ENCODE measurements around the gene CRYGN.

Gene CRYGN

DNA sequence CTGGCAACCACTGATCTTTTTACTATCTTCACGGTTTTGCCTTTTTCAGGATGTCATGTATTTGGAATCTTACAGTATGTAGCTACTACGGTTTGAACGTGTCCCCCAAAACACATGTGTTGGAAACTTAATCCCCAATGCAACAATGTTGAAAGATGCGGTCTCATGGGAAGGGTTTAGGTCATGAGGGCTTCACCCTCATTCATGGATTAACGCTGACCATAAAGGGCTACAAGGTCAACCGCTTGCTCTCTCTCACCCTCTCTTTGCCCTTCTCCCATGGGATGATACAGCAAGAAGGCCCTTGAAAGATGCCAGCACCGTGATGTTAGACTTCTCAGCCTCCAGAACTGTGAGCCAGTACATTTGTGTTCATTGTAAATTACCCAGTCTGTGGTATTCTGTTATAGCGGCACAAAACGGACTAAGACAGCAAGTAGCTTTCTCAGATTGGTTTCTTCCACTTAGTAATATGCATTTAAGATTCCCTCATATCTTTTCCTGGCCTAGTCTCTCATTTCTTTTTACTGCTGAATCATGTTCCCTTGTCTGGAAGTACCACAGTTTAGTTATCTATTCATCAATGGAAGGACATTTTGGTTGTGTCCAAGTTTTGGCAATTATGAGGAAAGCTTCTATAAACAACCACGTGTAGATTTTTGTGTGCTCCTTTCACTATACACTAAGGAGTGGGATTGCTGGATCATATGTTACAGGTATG, 3.0 kb upstream of the CRYGN start:
- no peak overlapping the region for H3K27ac ChIP-seq (ENCODE audit: low read depth, low read length)
- H3K4me1 ChIP-seq (ENCODE audit: control insufficient read depth, low read depth, low read length), result peaks cover 2% of the 10 kb centered on the region
- no peak overlapping the region for H3K4me3 ChIP-seq (ENCODE audit: low read length)
- no peaks in the 10 kb centered on the region for H3K79me2 ChIP-seq (ENCODE audit: control insufficient read depth, insufficient read depth, low read length)
- no peaks in the 10 kb centered on the region for H3K27me3 ChIP-seq (ENCODE audit: insufficient read depth, low read length, poor library complexity)
- H2BK120ac ChIP-seq (ENCODE audit: low read depth, low read length), result no peak overlapping the region
- no peak overlapping the region for H2BK5ac ChIP-seq (ENCODE audit: low read length)
- H3K36me3 ChIP-seq (ENCODE audit: control insufficient read depth, insufficient read depth, low read length), result no peaks in the 10 kb centered on the region
- no peak overlapping the region for H3K4ac ChIP-seq (ENCODE audit: low read depth, low read length)
- H3K79me1 ChIP-seq (ENCODE audit: low read length), result no peaks in the 10 kb centered on the region
- H3K23ac ChIP-seq (ENCODE audit: low read length), result no peak overlapping the region
- H2BK15ac ChIP-seq (replicated peaks; ENCODE audit: low read depth), result no peak overlapping the region
- no peak for DNase-seq
- H3K18ac ChIP-seq (ENCODE audit: low read length), result no peak overlapping the region
- no peak overlapping the region for H3K9ac ChIP-seq (ENCODE audit: low read length)
- H3K56ac ChIP-seq (ENCODE audit: low read length), result no peak overlapping the region
- WGBS (ENCODE audit: extremely low coverage, insufficient coverage, low lambda C conversion rate), result no CpG with 5 or more reads among the region's 10 CpGs
- no peak overlapping the region for H2AK5ac ChIP-seq (ENCODE audit: low read length)
- no peak overlapping the region for H4K8ac ChIP-seq (ENCODE audit: low read depth, low read length)
- no peak overlapping the region for H3K4me2 ChIP-seq (ENCODE audit: low read length)
- H4K5ac ChIP-seq (ENCODE audit: low read length), result no peak overlapping the region

DNA sequence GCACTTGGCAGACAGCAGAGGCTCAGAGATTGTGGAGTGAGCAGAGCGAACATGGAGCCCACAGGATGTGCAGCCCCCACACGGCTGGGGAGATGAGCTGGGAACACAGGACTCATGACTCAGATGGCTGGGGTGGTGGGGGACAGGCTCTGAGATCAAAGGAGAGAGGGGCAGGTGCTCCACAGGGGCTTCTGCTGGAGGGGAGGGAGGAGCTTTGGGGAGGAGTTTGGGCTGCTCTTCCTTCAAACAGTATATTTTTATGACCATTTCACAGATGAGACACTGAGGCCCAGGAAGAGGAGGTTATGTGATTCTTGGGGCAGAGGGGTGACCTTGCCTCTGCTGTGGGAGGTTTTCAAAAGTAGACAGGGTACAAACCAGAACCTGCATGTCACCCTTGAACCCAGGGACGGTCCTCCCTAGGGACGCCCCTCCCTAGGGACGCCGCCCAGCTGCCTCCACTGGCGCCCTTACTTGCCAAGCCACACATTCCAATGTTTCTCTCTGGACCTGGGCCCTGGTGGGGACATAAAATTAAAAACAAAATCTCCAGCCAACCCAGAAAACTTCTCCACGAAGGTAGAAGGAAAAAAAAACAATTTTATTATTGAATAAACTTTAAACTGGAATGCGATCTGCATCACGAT, 981 bp upstream of the CRYGN start:
- H2BK15ac ChIP-seq (replicated peaks; ENCODE audit: low read depth), result no peak overlapping the region
- no peak overlapping the region for H3K4me3 ChIP-seq (ENCODE audit: low read length)
- no peaks in the 10 kb centered on the region for H3K79me1 ChIP-seq (ENCODE audit: low read length)
- no peaks in the 10 kb centered on the region for H3K79me2 ChIP-seq (ENCODE audit: control insufficient read depth, insufficient read depth, low read length)
- H3K9ac ChIP-seq (ENCODE audit: low read length), result peak overlapping the region; percentile 78
- H3K4ac ChIP-seq (ENCODE audit: low read depth, low read length), result no peak overlapping the region
- no peak overlapping the region for H2AK5ac ChIP-seq (ENCODE audit: low read length)
- peaks cover 2% of the 10 kb centered on the region for H3K4me1 ChIP-seq (ENCODE audit: control insufficient read depth, low read depth, low read length)
- no CpG with 5 or more reads among the region's 10 CpGs for WGBS (ENCODE audit: extremely low coverage, insufficient coverage, low lambda C conversion rate)
- H3K36me3 ChIP-seq (ENCODE audit: control insufficient read depth, insufficient read depth, low read length), result no peaks in the 10 kb centered on the region
- no peak overlapping the region for H2BK5ac ChIP-seq (ENCODE audit: low read length)
- H3K27me3 ChIP-seq (ENCODE audit: insufficient read depth, low read length, poor library complexity), result no peaks in the 10 kb centered on the region
- H3K23ac ChIP-seq (ENCODE audit: low read length), result no peak overlapping the region
- H3K4me2 ChIP-seq (ENCODE audit: low read length), result peak overlapping the region; percentile 92
- peak overlapping the region; percentile 6 for H3K18ac ChIP-seq (ENCODE audit: low read length)
- H2BK120ac ChIP-seq (ENCODE audit: low read depth, low read length), result no peak overlapping the region
- peak; percentile 52 for DNase-seq
- no peak overlapping the region for H4K5ac ChIP-seq (ENCODE audit: low read length)
- H3K27ac ChIP-seq (ENCODE audit: low read depth, low read length), result no peak overlapping the region
- no peak overlapping the region for H4K8ac ChIP-seq (ENCODE audit: low read depth, low read length)
- peak overlapping the region; percentile 93 for H3K56ac ChIP-seq (ENCODE audit: low read length)

DNA sequence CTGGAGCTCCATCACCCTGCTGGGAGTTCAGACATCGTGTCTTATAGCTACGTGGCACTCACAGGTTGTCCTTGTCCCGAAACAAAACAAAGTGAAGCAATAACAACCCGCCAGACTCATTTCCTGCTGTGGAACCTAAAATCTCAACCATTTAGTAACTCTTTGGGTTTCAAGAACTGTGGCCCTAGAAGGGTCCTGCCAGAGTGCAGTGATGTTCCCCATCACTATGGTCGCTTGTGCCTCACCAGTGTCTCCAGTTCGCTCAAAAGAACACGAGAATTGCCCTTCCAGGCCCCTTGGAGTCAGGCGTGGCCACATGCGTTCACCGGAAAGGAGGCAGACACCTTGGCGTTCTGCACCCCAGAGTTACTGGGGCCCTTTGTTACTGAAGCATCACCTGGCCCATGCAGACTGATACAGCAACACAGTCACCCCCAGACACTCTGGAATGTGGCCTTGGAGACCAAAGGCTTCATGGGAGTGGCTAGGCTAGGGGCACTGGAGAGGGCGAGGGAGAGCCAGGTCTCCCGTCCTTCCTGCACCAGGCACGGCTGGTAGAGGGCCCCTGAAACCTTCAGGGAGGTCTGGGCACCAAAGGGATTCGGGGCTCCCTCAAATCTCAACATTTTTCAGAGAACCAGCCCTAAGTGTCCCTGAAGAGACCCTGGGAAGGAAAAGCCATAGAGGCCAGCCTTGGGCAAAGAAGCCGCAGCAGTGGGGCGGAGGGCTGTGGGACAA, 908 bp downstream of the CRYGN start:
- Histone ChIP-seq H4K8ac (ENCODE audit: low read depth, low read length) (no peak overlapping the region), H2BK120ac (ENCODE audit: low read depth, low read length) (no peak overlapping the region), H3K27ac (ENCODE audit: low read depth, low read length) (no peak overlapping the region), H2BK15ac (replicated peaks; ENCODE audit: low read depth) (no peak overlapping the region), H3K79me1 (ENCODE audit: low read length) (no peaks in the 10 kb centered on the region), H2BK5ac (ENCODE audit: low read length) (no peak overlapping the region), H3K18ac (ENCODE audit: low read length) (no peak overlapping the region), H3K4me1 (ENCODE audit: control insufficient read depth, low read depth, low read length) (peaks cover 2% of the 10 kb centered on the region), H2AK5ac (ENCODE audit: low read length) (no peak overlapping the region), H3K9ac (ENCODE audit: low read length) (peak overlapping the region; percentile 78), H3K79me2 (ENCODE audit: control insufficient read depth, insufficient read depth, low read length) (no peaks in the 10 kb centered on the region), H3K27me3 (ENCODE audit: insufficient read depth, low read length, poor library complexity) (no peaks in the 10 kb centered on the region), H3K56ac (ENCODE audit: low read length) (peak overlapping the region; percentile 93), H4K5ac (ENCODE audit: low read length) (no peak overlapping the region), H3K4me3 (ENCODE audit: low read length) (no peak overlapping the region), H3K4ac (ENCODE audit: low read depth, low read length) (no peak overlapping the region), H3K36me3 (ENCODE audit: control insufficient read depth, insufficient read depth, low read length) (no peaks in the 10 kb centered on the region), H3K23ac (ENCODE audit: low read length) (no peak overlapping the region), H3K4me2 (ENCODE audit: low read length) (no peak overlapping the region)
- WGBS (ENCODE audit: extremely low coverage, insufficient coverage, low lambda C conversion rate), result no CpG with 5 or more reads among the region's 17 CpGs
- no peak for DNase-seq

DNA sequence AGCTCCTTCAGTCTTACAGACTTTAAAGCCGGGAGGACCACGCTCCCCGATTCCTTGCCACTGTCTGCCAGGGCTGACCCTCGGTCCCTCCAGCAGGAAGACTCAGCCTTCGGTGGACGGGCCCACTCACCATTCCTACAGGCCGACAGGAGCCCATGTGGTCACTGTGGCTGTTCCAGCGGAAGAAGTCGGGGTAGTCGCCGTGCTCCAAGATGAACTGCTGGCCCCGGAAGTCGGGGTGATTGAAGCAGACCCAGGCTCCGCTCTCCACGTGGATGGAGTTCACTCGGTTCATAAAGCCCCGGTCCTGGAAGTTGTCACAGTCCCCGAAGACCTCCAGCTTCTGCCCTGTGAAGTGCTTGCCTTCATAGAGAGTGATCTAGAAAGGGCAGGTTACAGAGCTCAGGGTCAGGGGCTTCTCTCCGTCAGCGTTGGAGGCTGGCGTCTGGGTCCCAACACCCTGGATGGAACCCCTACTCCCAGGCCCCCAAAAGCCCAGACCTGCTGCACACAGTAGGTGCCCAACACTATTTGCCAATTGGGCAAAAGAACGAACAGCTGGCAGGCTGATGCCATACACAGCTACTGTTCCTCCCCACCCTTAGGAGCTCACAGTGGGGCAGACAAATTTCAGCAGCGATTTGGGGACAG, 1.9 kb downstream of the CRYGN start:
- DNase-seq, result no peak
- Histone ChIP-seq H3K27me3 (ENCODE audit: insufficient read depth, low read length, poor library complexity) (no peaks in the 10 kb centered on the region), H3K4me3 (ENCODE audit: low read length) (no peak overlapping the region), H2BK5ac (ENCODE audit: low read length) (no peak overlapping the region), H2BK15ac (replicated peaks; ENCODE audit: low read depth) (no peak overlapping the region), H2AK5ac (ENCODE audit: low read length) (no peak overlapping the region), H3K4me1 (ENCODE audit: control insufficient read depth, low read depth, low read length) (peaks cover 2% of the 10 kb centered on the region), H3K79me1 (ENCODE audit: low read length) (no peaks in the 10 kb centered on the region), H3K9ac (ENCODE audit: low read length) (no peak overlapping the region), H3K23ac (ENCODE audit: low read length) (no peak overlapping the region), H3K4me2 (ENCODE audit: low read length) (no peak overlapping the region), H3K36me3 (ENCODE audit: control insufficient read depth, insufficient read depth, low read length) (no peaks in the 10 kb centered on the region), H3K18ac (ENCODE audit: low read length) (no peak overlapping the region), H3K56ac (ENCODE audit: low read length) (no peak overlapping the region), H4K5ac (ENCODE audit: low read length) (no peak overlapping the region), H2BK120ac (ENCODE audit: low read depth, low read length) (no peak overlapping the region), H3K27ac (ENCODE audit: low read depth, low read length) (no peak overlapping the region), H4K8ac (ENCODE audit: low read depth, low read length) (no peak overlapping the region), H3K4ac (ENCODE audit: low read depth, low read length) (no peak overlapping the region), H3K79me2 (ENCODE audit: control insufficient read depth, insufficient read depth, low read length) (no peaks in the 10 kb centered on the region)
- WGBS (ENCODE audit: extremely low coverage, insufficient coverage, low lambda C conversion rate), result no CpG with 5 or more reads among the region's 23 CpGs

DNA sequence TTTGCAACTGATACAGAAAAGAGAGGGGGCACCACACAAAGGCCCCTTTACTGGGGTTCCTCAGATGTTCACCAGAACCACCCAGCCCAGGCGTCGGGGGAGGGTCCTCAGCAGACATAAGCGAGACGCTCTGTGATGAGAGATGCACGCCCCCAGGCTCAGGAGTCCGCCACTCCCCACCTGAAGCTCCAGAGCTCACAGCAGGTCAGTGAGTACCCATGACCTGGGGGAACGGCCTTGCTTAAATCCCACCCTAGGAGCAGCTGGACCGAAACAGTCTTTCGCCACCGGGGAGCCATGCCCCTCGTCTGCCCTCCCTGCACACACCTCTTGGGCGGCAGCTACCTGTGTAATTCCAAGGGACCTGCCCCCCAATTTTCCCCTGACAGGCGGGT, 2.8 kb downstream of the CRYGN start:
- no peak for DNase-seq
- H3K4me3 ChIP-seq (ENCODE audit: low read length), result no peak overlapping the region
- H3K9ac ChIP-seq (ENCODE audit: low read length), result no peak overlapping the region
- H3K56ac ChIP-seq (ENCODE audit: low read length), result no peak overlapping the region
- H3K4me2 ChIP-seq (ENCODE audit: low read length), result no peak overlapping the region
- H2BK5ac ChIP-seq (ENCODE audit: low read length), result no peak overlapping the region
- H3K79me2 ChIP-seq (ENCODE audit: control insufficient read depth, insufficient read depth, low read length), result no peaks in the 10 kb centered on the region
- no peak overlapping the region for H4K8ac ChIP-seq (ENCODE audit: low read depth, low read length)
- WGBS (ENCODE audit: extremely low coverage, insufficient coverage, low lambda C conversion rate), result no CpG with 5 or more reads among the region's 13 CpGs
- no peak overlapping the region for H2AK5ac ChIP-seq (ENCODE audit: low read length)
- H3K23ac ChIP-seq (ENCODE audit: low read length), result no peak overlapping the region
- H2BK15ac ChIP-seq (replicated peaks; ENCODE audit: low read depth), result no peak overlapping the region
- H3K4me1 ChIP-seq (ENCODE audit: control insufficient read depth, low read depth, low read length), result peaks cover 2% of the 10 kb centered on the region
- no peak overlapping the region for H2BK120ac ChIP-seq (ENCODE audit: low read depth, low read length)
- no peak overlapping the region for H3K18ac ChIP-seq (ENCODE audit: low read length)
- H3K36me3 ChIP-seq (ENCODE audit: control insufficient read depth, insufficient read depth, low read length), result no peaks in the 10 kb centered on the region
- H3K27ac ChIP-seq (ENCODE audit: low read depth, low read length), result no peak overlapping the region
- no peak overlapping the region for H4K5ac ChIP-seq (ENCODE audit: low read length)
- no peaks in the 10 kb centered on the region for H3K79me1 ChIP-seq (ENCODE audit: low read length)
- H3K4ac ChIP-seq (ENCODE audit: low read depth, low read length), result no peak overlapping the region
- no peaks in the 10 kb centered on the region for H3K27me3 ChIP-seq (ENCODE audit: insufficient read depth, low read length, poor library complexity)
